ENCODE data around the gene EIPR1.

DNA sequence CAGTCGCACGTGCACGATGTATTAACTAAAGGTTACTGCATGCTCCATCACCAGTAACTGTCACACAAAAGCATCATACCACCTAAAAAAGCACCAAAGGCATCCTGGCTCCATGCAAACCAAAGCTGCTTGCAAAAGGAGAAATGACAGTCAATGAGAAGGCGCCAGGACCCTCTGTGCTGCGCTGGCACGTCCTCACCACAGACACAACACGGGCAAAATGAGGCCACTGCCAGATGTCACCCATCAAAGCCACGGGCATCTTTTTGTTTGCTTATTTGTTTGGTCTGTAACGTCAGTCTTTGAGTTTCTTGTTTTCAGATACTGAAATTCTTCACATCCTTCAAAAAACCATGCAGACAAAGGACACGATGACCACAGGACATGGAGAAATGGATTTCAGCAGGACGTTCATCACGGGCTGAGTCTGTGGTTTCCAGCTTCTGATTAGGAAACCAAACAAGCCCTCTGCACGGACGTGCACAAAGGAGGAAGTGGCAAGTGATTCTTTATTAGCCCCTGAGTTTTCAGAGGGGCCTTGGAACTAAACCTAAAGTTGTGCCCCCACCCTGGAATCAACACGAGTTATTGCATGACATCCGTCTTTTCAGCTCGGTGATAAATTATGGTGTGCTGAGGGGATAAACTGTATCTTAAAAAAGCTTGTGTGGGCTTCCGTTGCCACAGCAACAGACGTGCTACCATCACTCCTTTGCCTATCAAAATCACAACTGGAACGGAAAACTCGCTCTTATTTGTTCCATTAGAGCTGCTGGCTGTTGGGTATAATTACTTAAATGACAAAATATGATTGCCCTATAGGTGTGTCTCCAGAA lies 181.8 kb downstream of the EIPR1 start:
- TF ChIP-seq, protein P1, sequence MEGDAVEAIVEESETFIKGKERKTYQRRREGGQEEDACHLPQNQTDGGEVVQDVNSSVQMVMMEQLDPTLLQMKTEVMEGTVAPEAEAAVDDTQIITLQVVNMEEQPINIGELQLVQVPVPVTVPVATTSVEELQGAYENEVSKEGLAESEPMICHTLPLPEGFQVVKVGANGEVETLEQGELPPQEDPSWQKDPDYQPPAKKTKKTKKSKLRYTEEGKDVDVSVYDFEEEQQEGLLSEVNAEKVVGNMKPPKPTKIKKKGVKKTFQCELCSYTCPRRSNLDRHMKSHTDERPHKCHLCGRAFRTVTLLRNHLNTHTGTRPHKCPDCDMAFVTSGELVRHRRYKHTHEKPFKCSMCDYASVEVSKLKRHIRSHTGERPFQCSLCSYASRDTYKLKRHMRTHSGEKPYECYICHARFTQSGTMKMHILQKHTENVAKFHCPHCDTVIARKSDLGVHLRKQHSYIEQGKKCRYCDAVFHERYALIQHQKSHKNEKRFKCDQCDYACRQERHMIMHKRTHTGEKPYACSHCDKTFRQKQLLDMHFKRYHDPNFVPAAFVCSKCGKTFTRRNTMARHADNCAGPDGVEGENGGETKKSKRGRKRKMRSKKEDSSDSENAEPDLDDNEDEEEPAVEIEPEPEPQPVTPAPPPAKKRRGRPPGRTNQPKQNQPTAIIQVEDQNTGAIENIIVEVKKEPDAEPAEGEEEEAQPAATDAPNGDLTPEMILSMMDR (IDR thresholded peaks at IDR 0.05) = no peak
- TF ChIP-seq EMX1 (CRISPR knock-in tag; IDR thresholded peaks at IDR 0.05) (no peak), ZNF138 (CRISPR knock-in tag; conservative IDR thresholded peaks at IDR 0.05) (no peak)
